Inflammatory macrophage (primary cell): ENCODE data around the gene UBE2I.
"Not testable (repeated sequence)": the region's sequence is repeated elsewhere in the genome, so short reads cannot be mapped to it uniquely, and the experiment has no call there.

Experiments
- DNase-seq, 2 donors: peaks; one replicate each; pipeline ENCODE4 v3.0.0-alpha.2; 2020 to 2022

Gene UBE2I

GRCh38 chr16:1314399-1315068 is 5.1 kb downstream of the UBE2I start:
- DNase-seq: no peak

- no peak for DNase-seq
These were observed 5.9 kb downstream of the UBE2I start for GRCh38 chr16:1315081-1316032.

- DNase-seq: no peak
These were observed 6.6 kb downstream of the UBE2I start for GRCh38 chr16:1316033-1316405.

GRCh38 chr16:1317479-1318267 is 8.2 kb downstream of the UBE2I start:
- DNase-seq: no peak

- no peak for DNase-seq
These were observed 8.8 kb downstream of the UBE2I start for GRCh38 chr16:1318268-1318545.

GRCh38 chr16:1319041-1319440 is 9.6 kb downstream of the UBE2I start:
- no peak for DNase-seq

- DNase-seq: no peak
These were observed 10.7 kb downstream of the UBE2I start for GRCh38 chr16:1320097-1320496.

GRCh38 chr16:1320658-1321240 is 11.3 kb downstream of the UBE2I start:
- DNase-seq: no peak

- DNase-seq: no peak
These were observed 13.0 kb downstream of the UBE2I start for GRCh38 chr16:1322407-1322806.

GRCh38 chr16:1323296-1324239 is 14.1 kb downstream of the UBE2I start:
- DNase-seq: no peak

GRCh38 chr16:1324286-1324826 is 14.9 kb downstream of the UBE2I start:
- DNase-seq: no peak

GRCh38 chr16:1325261-1325660 is 15.8 kb downstream of the UBE2I start:
- no peak for DNase-seq

- no peak for DNase-seq
These were observed 16.4 kb downstream of the UBE2I start for GRCh38 chr16:1325673-1326371.

- no peak for DNase-seq
These were observed 17.0 kb downstream of the UBE2I start for GRCh38 chr16:1326391-1326790.

GRCh38 chr16:1326946-1327618 is 17.6 kb downstream of the UBE2I start:
- DNase-seq: no peak

GRCh38 chr16:1327619-1327947 is 18.1 kb downstream of the UBE2I start:
- DNase-seq: no peak

- DNase-seq: not testable (repeated sequence)
These were observed 18.7 kb downstream of the UBE2I start for GRCh38 chr16:1328136-1328535.

- DNase-seq: not testable (repeated sequence)
These were observed 19.5 kb downstream of the UBE2I start for GRCh38 chr16:1328961-1329360.

- peak in 1 of 2 donors; percentile 12 for DNase-seq
These were observed 21.0 kb downstream of the UBE2I start for GRCh38 chr16:1330260-1330914.
